Hematopoietic multipotent progenitor cell treated with erythropoietin and hydrocortisone succinate and interleukin-3 and kit ligand, for 17 days (in vitro differentiated cells): ENCODE measurements around the gene H2BK1.

Experiments used
- DNase-seq: peaks from one replicate; pipeline ENCODE4 v3.0.0-alpha.2; 2015; ENCODE audit warnings: low spot score

H2BK1 gene

DNA sequence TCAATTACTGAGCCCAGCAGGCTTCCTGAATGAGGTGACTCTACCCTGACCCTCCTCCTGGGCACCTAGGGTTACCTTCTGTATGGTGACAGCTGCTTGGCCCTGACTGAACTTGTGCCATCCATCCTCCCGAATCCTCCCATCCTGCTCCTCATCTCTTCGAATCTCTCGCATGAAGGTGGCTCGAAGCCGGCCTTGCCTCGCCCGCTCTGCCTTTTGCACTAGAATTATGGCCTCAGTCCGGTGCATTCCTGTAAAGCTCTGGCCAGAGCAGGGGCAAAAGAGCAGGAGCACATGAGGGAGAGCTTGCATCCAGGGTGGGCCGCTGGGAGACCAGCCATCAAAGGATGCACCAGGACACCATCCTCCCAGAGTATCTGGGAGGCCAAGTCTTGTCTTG lies 7.5 kb downstream of the H2BK1 start:
- no peak for DNase-seq

DNA sequence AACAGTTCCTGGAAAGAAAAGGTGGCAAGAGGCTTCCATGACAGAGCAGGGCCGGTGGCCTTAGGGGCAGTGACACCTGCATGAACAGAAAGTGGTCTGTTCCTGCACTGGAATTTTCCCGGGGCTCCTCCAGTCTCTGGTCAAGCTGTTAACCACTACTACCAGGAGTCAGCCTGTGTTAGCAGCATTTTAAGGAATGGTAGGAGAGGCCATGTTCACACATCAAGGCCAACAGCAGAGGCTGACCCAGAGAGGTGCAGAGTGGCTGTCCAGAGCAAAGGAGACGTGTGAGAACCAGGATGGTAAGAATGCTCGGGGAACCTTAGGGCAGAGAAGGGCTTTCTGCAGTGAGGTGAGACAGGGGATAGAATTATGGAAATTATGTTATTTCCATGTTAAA lies 8.5 kb downstream of the H2BK1 start:
- DNase-seq = no peak

- DNase-seq = no peak
These were observed 8.9 kb downstream of the H2BK1 start for GRCh38 chr7:151201344-151201743.

- DNase-seq = no peak
These were observed 11.1 kb downstream of the H2BK1 start for GRCh38 chr7:151198945-151199848.

- DNase-seq = no peak
These were observed 12.4 kb downstream of the H2BK1 start for GRCh38 chr7:151197932-151198331.

DNA sequence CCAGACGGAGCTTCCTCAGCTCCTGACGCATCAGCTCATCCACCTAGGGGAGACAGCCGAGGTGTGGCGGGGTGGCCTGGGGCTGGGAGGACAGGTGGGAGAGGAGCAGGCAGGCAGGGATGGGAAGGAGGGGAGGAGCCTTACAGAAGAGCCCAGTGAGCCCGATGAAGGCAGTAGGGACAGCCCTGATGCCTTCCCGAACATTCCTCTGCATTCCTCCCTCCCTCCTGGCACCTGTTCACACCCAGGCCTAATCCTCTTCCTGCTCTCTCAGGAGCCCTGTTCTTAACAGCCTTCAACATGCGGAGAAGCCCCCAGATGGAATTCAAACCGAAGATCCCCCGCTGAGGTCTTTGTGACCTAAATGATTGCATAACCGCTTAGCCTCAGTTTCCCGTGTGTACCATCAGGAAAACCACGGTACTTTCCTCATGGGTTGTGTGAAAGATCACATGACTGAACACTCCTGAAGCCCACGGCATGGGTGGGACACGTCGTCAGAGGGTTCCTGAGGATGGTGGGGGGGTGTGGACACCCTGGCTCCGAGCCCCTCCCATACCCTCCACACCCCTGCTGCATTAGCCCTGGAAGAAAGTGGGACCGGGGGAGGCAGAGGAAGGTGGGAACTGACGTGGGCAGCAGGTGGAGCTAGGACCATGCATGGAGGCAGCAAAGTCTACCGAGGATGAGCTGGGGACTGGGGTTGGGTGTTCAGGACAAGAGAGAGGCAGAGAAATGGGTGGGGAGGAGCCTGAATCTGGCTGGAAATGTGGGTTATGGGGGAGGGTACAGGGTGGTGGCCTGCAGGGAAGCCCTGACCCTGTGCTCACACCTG lies 14.5 kb downstream of the H2BK1 start:
- DNase-seq = no peak

- no peak for DNase-seq
These were observed 16.1 kb downstream of the H2BK1 start for GRCh38 chr7:151194188-151194587.

DNA sequence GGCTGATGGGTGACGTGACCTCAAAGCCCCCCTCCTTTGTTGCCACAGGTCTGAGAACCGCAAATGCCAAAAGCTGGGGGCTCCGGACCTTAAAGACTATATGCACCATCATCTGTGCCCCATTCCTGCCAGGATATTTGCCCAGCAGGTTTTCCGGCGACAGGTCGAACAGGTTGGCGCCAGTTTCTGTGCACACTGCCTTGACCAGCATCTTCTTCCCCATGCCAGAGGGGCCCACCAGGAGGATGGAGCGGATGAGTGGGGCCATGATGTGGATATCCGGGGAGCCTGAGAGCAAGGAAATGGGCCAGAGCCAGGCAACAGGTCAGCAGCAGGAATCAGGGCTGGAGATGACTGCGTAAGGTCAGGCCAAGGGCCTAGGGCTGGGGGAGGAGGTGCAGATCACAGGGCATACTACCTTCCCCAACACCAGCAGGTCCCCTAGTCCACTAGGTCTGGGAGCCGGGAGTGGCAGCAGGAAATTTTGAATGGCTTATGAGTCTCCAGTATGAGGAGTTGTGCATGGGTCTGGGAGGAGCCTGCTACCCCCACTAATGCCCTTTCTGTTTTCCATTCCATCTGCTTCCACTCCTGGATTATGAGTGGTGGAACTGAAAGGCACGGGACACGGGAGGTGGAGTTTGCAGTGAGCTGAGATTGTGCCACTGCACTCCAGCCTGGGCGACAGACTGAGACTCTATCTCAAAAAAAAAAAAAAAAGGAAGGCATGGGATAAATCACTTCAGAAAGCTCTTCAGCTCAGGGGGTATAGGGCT lies 16.9 kb downstream of the H2BK1 start:
- DNase-seq = no peak

GRCh38 chr7:151192002-151192539 lies 18.2 kb downstream of the H2BK1 start:
- no peak for DNase-seq

DNA sequence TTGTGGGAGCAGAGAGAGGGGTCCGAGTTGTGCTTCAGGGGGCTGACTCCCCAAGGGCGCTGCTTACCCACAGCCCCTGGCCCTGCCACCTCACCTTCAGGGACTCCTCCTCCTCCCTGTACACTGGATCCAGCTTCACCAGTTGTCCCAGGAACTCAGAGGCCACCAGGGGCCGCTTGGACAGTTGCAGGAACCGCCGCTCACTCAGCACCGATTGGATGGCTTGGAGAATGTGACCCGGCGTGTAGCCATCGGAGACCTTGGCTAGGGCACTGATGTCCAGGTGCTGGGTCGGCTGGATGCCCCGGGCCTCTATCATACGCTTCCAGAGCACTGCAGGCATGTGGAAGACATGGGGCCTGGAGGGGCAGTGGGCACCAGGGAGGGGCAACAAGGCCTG lies 18.7 kb downstream of the H2BK1 start:
- no peak for DNase-seq

DNA sequence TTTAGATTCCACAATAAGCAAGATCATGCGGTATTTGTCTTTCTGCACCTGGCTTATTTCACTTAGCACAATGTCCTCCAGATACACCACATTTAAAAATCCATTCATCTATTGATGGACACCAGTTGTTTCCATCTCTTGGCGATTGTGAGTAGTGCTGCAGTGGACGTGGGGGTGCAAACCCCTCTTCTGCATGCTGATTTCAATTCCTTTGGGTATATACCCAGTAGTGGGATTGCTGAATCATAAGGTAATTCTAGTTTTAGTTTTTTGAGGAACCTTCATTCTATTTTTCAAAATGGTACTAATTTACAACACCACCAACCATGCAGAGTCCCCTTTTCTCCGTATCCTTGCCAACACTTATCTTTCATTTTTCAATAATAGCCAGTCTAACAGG lies 21.2 kb downstream of the H2BK1 start:
- no peak for DNase-seq

- DNase-seq = no peak
These were observed 22.1 kb downstream of the H2BK1 start for GRCh38 chr7:151188252-151188542.

- DNase-seq = no peak
These were observed 22.7 kb downstream of the H2BK1 start for GRCh38 chr7:151187409-151188251.

- no peak for DNase-seq
These were observed 23.5 kb downstream of the H2BK1 start, which contains the start of gene ASB10 for GRCh38 chr7:151186640-151187408. Gene ASB10 (minus strand): TSS chr7:151187250. CDS start chr7:151187130, 120 bp downstream.

DNA sequence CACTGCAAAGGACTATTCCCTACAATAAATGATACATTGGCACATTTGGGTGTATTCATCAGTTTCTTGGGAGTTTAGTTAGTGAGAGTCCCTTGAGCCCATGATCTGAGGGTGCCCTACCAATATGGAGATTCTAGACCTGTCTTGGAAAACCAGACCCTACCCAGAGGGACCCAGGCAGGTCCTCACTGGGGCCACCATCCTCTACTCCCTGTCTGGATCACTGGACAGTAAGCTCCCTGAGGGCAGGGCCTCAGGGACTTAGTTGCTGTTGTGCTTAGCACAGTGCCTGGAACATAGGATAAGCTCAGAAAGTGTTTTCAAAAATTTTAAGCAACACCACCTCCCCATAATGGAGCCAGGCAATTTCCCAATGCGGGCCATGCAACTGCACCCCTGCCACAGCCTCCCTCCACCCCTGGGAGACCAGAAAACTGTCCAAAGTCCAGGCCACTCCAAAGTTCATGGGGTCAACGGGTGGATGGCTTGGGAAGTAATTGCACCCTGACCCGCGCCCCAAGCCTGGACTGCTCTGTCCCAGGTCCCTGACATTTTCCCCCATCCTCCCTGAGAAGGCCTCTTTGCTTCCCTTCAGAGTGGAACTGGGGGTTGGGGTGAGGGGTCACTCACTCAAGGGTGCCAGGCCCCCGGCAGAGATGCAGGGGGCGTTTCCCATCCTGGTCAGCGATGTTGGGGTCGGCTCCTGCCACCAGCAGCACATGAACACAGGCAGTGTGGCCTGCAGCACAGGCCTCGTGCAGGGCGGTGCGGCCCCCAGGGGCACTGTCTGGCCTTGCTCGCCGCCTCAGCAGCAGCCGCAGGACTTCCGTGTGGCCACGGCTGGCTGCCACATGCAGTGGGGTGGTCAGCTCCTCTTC lies 24.3 kb downstream of the H2BK1 start:
- no peak for DNase-seq

DNA sequence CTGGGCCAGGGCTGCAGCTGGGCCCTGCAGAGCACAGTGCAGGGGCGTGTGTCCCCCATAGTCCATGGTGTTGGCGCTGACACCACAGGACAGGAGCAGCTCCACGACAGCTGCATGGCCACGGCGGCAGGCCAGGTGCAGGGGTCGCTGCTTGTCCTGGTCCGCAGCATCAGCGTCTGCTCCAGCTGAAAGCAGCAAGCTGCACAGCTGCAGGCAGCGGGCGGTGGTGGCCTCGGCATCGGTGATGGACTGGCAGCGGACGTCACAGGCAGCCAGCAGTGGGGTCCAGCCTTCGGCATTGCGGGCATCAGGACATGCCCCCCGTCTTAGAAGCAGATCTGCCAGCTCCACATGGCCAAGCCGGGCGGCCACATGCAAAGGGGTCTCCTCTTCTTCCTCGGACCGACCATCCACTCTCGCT lies 29.3 kb downstream of the H2BK1 start:
- DNase-seq = no peak

GRCh38 chr7:151179946-151180345 lies 30.3 kb downstream of the H2BK1 start:
- DNase-seq = no peak

- DNase-seq = no peak
These were observed 30.9 kb downstream of the H2BK1 start for GRCh38 chr7:151179287-151179860.

GRCh38 chr7:151178831-151179230 lies 31.5 kb downstream of the H2BK1 start:
- no peak for DNase-seq
